ENCODE measurements around the gene TMPRSS11D.

Gene TMPRSS11D

DNA sequence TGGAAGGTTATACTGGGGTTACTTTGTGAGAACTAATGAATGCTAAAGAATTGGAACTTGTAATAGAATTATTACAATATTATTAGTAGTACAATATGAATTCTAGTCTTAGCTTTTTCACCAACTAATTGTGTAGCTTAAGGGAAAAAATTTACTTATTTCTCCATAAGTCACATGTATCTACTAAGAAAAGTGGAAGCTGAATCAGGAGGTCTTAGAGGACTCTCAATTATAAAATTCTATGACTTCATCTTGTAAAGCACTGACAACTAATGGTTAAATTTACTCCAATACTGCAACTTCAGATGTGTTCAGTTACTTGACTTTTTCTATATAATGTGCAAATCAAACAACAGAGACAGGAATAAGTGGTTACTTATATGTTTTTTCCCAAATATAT is 899 bp upstream of the TMPRSS11D start:
- DNase-seq: no peak

GRCh38 chr4:67883458-67883857 is 344 bp downstream of the TMPRSS11D start:
- DNase-seq: no peak

- DNase-seq: no peak
Observed at GRCh38 chr4:67880866-67881610, 2.8 kb downstream of the TMPRSS11D start.

GRCh38 chr4:67879486-67879885 is 4.3 kb downstream of the TMPRSS11D start:
- no peak for DNase-seq

DNA sequence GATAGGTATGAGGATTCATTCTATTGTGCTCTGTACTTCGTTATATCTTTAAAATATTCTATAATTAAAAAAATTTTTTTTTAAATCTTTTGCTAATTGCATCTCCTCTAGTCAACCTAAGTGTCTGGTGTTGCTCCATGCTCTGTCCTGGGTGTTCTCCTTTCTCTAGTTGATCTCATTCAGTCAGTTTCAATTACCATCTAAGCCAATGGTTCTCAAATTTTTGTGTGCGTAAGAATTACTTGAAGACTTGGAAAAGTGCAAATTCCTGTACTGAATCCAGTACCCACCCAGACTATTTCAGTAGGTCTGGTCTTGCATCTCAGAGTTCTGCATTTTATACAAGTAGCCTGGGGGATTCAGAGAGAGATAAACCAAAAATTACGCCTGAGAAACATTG is 6.7 kb downstream of the TMPRSS11D start:
- DNase-seq: no peak

DNA sequence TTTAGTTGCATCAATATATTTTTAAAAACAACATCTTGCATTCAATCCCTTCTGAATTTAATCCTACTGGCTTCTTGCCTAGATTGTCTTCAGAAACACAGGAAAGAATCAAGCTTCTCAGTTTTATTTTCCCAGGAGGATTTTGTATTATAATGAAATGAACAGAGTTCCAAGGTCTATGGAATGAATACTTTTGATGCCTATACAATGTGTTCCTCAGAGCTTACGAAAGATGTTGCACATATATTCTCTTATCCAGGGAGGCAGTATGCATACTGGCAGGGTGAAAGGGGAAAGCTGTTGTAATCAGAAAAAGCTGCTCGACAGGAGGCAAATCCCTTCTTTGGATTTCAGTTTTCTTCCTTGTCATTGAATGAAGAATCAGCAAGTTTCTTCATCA is 8.8 kb downstream of the TMPRSS11D start:
- DNase-seq: no peak

GRCh38 chr4:67873116-67873515 is 10.7 kb downstream of the TMPRSS11D start:
- DNase-seq: no peak

DNA sequence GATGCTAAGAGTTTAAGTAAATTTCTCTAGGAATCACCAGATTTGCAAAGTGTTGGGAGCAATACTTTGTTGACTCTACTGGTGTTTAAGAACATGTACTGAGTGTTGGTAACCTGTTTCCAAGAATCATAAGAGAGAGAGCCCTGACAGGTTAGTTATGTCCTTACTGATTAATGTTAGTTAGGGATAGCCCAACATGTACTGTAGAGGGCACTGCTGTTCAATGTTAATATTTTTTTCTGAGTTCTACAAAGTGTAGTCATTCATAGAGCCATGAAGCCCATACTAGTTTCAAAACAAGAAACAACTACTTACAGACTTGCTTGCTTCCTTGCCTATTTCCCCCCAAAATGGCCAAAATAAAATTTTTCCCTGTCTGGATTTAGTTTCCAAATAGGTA is 11.9 kb downstream of the TMPRSS11D start:
- no peak for DNase-seq

DNA sequence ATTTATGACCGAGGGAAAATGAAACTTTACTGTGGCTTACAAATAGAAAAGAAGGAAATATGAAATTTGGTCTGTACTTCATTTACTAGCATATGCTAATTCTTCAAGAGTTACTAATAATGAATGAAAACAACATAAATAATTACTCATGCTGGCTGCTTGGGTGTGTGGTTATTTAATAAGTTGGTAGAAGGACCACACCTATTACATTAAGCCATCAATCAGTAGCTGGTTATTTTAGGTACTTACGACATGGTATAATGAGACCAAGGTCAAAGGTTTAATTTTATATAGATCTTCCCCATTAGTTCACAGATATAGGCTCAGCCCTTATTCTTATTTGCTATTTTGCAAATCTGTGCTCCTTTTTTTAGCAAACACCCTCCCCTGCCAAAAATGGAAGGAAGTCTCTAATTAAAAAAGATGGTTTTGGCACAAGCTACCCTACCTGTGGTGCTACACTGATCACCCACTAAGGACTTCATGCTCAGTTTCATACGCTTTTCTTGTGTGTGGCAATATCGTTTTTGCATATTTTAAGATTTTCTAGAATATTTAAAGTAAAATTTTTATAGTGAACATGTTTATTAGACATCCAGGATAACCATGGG is 14.1 kb downstream of the TMPRSS11D start:
- no peak for DNase-seq

DNA sequence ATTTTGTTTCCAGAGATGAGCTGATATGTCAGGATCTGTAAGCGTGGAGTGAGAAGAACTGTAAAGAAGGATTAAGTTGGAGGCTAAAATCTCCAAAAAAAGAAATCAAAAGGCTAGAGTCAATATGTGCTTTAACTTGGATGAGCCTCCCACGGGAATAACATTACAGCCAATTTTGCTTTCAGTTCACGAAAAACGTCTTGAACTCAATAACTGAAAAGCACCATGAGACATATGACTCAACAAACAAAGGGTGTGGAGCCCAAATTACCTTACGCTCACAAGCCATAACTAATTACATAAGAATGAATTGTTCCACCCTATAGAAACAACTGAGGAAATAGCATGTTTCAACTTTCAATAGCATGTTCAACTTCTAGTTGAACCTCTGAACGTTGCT is 22.3 kb downstream of the TMPRSS11D start:
- no peak for DNase-seq

- no peak for DNase-seq
Observed at GRCh38 chr4:67853336-67853735, 30.5 kb downstream of the TMPRSS11D start.

- DNase-seq: no peak
Observed at GRCh38 chr4:67820903-67821302, 62.9 kb downstream of the TMPRSS11D start.

DNA sequence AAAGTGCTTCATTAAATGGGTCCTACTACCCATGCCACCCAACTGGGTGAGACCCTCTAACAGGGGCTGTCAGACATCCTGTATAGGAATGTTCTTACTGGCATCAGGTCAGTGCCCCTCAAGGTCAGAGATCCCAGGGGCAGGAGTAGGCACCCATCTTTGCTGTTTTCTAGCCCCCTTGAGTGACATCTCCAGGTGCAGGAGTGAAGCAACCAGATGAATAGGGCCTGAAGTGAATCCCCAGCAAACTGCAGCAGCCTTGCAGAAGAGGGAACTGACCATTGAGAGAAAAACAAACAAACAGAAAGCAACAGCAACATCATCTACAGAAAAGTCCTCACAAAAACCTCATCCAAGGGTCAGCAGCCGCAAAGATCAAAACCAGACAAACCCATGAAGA is 73.8 kb downstream of the TMPRSS11D start:
- no peak for DNase-seq

DNA sequence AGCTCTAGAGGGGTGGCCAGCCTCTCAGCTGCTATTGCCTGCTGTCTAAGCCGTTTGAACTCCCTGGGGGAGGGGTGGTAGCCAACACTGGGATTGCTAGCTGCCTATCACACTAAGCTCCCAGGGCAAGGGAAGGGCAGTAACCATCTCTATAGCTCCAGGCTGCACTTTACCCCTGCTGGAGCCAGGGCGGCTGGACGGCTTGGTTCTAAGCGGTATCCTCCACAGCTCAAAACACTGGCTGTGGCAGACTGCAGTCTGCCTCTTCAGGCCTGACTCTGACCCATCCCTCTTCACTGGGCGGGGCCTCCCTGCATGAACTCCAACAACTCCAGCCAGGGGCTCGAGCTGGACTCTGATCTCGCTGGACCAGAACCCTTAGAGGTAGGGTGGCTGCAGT is 74.3 kb downstream of the TMPRSS11D start:
- no peak for DNase-seq

GRCh38 chr4:67796810-67797209 is 87.0 kb downstream of the TMPRSS11D start:
- DNase-seq: no peak

- no peak for DNase-seq
Observed at GRCh38 chr4:67790721-67791120, 93.1 kb downstream of the TMPRSS11D start.

GRCh38 chr4:67787311-67787710 is 96.5 kb downstream of the TMPRSS11D start:
- no peak for DNase-seq

DNA sequence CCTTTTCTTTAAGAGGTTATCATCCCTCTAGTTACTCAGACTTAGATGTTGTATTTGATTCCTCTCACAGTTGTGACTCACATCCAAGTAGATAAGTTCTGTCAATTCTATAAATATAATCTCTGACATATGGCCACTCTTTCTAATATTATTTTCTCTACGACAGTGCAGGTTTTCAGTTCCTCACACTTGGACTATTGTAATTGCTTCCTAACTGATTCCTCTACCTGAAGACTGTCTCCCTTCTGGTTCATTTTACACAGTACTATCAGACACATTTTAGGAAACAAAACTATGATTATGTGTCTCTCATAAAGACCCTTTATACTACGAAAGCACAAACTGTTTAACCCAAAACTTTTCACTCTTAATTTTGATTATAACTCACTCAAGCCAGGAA is 98.3 kb downstream of the TMPRSS11D start:
- no peak for DNase-seq

DNA sequence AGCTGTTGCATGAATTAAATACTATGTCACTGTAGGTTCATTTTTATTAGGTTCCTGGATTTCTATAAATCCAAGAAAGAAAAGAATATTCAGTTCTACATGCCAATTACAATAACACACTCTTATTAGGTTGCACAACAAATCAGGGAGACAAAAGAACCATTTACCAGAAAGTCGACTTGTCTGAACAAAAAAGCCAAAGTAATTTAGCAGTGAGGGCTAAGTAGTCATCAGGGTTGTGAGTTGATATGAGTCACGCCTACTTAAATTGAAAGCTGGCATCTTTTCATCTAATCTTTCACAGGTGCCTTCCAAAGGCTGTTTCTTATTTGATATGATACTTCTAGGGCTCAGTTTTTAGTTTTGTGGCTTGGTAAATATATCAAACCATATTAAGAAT is 104.2 kb downstream of the TMPRSS11D start:
- no peak for DNase-seq

- no peak for DNase-seq
Observed at GRCh38 chr4:67776746-67777145, 107.1 kb downstream of the TMPRSS11D start.

All from 8988T (cell line).